NCI-H510A treated with DMSO at 0.1 percent for 48 hours (cell line): ENCODE results near the gene BASP1.
"Not testable (repeated sequence)": the region's sequence is repeated elsewhere in the genome, so short reads cannot be mapped to it uniquely, and the experiment has no call there.

ENCODE experiments used
- DNase-seq: peaks from one replicate; lab custom pipeline; 2025; lab: John Stamatoyannopoulos, UW

Gene BASP1

GRCh38 chr5:17319095-17319494 is 101.7 kb downstream of the BASP1 start:
- not testable (repeated sequence) for DNase-seq

- no peak for DNase-seq
Measured at GRCh38 chr5:17325770-17326599, 108.6 kb downstream of the BASP1 start.
